IPS DF 19.7 (cell line): ENCODE results near the gene GOLGA6L10.
"Not testable (repeated sequence)": the region's sequence is repeated elsewhere in the genome, so short reads cannot be mapped to it uniquely, and the experiment has no call there.

Source experiments
- DNase-seq: peaks from one replicate; pipeline ENCODE4 v3.0.0-alpha.2; 2013; ENCODE audit warnings: low read depth, low spot score

The GOLGA6L10 gene

GRCh38 chr15:82343851-82344250, 5.4 kb downstream of the GOLGA6L10 start:
- DNase-seq, result not testable (repeated sequence)

- not testable (repeated sequence) for DNase-seq
These were observed 6.5 kb downstream of the GOLGA6L10 start for GRCh38 chr15:82342632-82343374.

GRCh38 chr15:82338573-82338972, 10.7 kb downstream of the GOLGA6L10 start:
- not testable (repeated sequence) for DNase-seq

DNA sequence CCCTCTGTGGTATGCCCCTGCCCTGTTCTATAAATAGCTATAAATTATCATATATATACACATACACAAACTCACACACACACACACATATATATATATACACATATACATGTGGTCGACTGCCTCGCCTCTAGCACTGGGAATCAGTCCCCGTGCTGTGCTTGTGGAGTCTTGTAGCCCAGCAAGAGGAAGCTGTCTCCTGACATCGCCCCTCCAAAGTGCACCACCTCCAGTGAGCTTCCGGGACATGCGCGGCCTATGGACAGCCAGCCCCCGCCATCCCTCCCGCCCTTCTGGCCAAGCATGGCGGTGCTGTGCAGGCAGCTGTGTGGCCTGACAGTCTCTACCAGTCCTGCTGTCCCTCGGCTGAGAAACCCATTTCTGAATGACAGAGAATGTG, 11.2 kb downstream of the GOLGA6L10 start:
- DNase-seq, result not testable (repeated sequence)

GRCh38 chr15:82337051-82337450, 12.2 kb downstream of the GOLGA6L10 start:
- not testable (repeated sequence) for DNase-seq

DNA sequence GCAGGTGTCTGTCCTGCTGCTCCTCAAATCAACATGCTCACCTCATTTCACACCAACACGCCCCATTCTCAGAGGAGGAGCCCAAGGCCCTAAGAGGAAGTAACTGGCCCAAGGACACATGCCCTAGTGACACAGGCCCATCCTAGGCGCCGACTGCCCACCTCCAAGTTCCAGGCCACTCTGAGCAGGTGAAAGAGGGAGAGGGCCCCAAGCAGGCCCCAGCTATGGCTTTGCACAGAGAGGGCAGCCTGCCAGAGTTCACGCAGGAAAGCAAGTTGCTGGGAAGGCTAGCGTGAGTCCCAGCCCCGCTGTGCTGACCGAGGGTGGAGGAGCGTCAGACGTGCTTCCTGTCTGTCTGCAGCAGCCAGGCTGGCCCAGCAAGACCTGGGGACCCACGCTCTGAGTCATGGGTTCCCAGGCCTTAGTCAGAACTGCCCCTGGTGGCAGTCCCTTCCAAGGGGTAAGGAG, 13.1 kb downstream of the GOLGA6L10 start:
- not testable (repeated sequence) for DNase-seq

- DNase-seq, result not testable (repeated sequence)
These were observed 14.3 kb downstream of the GOLGA6L10 start for GRCh38 chr15:82335006-82335405.

DNA sequence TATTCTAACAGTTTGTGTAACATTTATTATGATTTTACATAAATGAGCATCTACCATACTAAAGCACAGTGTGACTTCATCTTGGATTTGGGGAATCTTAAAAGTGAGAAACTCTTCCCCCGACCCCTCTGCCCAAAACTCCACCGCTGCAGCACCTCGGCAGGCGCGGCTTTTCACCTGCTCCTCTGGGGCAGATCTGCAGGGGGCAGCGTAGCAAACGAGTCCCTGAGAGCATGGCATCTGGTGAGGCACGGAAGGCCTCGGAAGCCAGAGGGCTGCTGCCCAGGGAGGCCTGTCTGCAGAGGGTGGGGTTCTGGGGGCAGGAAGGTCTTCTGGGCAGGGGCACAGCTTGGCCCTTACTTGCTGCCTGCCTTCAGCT, 14.7 kb downstream of the GOLGA6L10 start:
- DNase-seq, result not testable (repeated sequence)

DNA sequence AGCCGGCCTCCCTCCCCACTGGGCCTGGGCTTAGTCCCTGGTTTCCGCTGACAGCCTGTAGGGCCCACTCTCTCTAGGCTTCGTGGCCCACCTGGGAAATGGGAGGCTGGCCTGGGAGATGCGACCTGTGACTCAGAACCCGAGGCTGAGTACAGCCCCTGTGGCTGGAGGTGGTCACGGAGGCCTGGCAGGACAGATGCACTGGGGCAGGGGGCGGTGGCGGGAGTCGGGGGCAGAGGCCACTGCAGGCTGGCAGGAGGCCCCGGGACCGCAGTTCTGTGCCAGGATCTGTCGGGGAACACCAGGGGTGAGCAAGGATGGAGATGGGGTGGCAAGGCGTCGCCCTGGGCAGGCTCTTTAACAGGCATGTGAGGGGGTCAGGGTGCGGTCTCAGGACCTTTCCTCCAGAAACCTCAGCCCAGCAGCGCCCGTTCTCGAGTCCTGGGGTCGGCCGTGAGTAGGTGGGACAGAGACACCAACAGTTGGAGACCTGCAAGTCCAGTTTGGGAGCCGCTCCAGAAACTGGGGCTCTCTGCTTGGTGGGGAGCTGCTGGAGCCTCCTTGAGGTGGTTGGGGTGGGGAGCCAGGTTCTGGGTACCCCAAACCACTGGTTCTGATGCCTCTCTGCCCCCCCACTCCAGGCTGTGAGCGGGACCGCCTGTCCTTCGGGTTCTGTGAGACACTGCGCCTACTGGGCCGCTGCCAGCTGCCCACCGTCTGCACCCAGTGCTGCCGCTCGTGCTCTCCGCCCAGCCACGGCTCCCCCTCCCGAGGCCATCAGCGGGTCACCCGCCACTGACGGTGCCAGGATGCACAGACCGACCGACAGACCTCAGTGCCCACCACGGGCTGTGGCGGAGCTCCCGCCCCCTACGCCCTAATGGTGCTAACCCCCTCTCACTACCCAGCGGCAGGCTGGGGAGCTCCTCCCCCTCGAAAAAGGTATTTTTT, 15.4 kb downstream of the GOLGA6L10 start:
- not testable (repeated sequence) for DNase-seq

DNA sequence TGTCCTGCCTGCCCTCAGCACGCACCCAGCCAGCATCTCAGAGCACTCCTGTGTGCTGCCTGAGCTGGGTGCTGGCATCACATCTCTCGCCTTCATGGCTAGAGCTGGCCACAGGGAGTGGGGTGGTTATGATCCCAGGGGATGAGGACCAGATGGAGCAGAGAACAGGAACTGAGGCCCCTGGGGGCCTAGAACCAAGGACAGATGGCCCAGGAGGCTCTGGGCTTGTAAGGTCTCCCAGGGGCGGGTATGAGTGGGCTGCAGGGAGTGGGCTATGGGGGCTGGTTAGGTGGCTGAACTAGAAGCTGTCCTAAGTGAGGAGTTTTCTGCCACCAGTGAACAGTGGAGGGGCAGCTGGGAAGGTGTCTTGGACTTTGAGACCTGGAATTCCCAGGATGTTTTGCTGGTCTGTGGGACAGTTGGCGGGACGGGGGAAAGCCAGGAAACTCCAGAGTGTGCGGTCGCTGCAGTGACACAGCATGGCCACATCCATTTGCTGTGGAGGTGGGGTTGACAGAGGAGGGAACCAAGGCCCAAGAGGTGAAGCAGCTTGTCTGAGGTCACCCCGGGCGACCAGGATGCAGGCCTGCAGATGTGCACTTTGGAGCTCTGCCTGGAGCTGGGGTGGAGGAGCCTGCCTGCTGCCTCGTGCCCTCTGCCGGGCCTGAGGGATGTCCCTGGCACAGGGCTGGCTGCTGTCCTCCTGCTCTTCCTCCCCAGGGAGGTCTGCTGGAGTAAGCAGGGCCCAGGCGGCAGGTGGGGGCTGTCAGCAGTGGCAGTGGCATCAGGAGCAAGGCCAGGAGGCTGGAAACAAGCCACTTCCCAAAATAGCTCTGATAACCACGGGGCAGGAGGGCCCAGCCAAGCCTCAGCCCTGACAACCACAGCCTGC, 16.3 kb downstream of the GOLGA6L10 start:
- DNase-seq, result not testable (repeated sequence)

- DNase-seq, result not testable (repeated sequence)
These were observed 17.5 kb downstream of the GOLGA6L10 start for GRCh38 chr15:82331576-82332304.

DNA sequence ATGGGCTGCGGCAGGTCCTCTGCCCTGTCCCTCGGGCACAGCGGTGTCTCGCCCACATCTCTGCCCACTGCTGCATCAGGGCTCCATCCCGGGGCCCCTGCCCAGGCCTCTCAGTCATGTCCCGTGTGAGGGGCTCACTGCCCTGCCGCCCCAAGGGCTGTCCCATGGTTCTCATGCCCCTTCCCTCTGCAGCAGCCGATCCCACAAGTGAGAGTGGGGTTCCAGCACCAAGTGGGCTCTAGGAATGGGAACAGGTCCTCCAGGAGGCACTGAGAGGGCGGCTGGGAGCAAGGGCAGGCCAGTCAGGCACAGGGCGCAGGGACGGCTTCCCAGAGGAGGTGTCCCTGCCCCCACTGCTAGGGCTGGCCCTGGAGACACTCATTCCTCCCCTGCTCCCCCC, 18.4 kb downstream of the GOLGA6L10 start:
- DNase-seq, result not testable (repeated sequence)

DNA sequence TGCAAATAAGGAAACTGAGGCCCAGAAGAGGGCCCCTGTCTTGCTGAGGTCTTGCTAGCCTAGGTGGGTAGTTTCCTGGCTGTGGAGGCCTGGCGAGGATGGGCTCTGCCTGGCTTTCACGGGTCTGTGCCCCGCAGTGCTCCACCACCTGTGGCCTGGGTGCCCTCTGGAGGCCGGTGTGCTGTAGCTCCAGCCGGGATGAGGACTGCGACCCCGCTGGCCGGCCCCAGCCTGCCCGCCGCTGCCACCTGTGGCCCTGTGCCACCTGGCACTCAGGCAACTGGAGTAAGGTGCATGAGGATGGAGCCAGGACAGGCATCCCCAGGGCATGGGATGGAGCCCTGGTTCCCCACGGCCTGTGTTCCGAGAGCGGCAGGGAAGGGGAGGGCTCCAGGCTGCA, 20.2 kb downstream of the GOLGA6L10 start:
- not testable (repeated sequence) for DNase-seq

GRCh38 chr15:82327372-82327771, 21.9 kb downstream of the GOLGA6L10 start:
- DNase-seq, result not testable (repeated sequence)

DNA sequence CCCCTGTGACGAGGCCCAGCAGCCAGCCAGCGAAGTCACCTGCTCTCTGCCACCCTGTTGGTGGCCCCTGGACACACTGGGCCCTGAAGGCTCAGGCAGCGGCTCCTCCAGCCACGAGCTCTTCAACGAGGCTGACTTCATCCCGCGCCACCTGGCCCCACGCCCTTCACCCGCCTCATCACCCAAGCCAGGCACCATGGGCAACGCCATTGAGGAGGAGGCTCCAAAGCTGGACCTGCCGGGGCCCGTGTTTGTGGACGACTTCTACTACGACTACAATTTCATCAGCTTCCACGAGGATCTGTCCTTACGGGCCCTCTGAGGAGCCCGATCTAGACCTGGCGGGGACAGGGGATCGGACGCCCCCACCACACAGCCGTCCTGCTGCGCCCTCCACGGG, 22.4 kb downstream of the GOLGA6L10 start:
- not testable (repeated sequence) for DNase-seq

- not testable (repeated sequence) for DNase-seq
These were observed 23.6 kb downstream of the GOLGA6L10 start for GRCh38 chr15:82325646-82326045.

GRCh38 chr15:82324831-82325230, 24.4 kb downstream of the GOLGA6L10 start:
- not testable (repeated sequence) for DNase-seq

DNA sequence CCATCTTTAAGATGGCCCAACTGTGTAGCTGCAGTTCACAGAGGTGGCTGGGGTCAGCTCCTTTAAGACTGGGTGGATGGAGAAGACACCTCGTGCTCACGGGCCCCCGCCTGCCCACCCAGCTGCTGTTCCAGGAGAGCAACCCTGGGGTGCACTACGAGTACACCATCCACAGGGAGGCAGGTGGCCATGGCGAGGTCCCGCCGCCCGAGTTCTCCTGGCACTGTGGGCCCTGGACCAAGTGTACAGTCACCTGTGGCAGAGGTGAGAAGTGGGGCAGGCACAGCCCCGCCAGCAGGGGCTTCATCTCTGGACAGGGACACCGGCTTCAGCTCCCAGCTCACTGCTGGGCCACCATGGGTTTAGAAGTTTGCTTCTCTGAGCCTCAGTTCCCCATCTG, 26.8 kb downstream of the GOLGA6L10 start:
- not testable (repeated sequence) for DNase-seq

- DNase-seq, result not testable (repeated sequence)
These were observed 28.4 kb downstream of the GOLGA6L10 start for GRCh38 chr15:82320861-82321260.

DNA sequence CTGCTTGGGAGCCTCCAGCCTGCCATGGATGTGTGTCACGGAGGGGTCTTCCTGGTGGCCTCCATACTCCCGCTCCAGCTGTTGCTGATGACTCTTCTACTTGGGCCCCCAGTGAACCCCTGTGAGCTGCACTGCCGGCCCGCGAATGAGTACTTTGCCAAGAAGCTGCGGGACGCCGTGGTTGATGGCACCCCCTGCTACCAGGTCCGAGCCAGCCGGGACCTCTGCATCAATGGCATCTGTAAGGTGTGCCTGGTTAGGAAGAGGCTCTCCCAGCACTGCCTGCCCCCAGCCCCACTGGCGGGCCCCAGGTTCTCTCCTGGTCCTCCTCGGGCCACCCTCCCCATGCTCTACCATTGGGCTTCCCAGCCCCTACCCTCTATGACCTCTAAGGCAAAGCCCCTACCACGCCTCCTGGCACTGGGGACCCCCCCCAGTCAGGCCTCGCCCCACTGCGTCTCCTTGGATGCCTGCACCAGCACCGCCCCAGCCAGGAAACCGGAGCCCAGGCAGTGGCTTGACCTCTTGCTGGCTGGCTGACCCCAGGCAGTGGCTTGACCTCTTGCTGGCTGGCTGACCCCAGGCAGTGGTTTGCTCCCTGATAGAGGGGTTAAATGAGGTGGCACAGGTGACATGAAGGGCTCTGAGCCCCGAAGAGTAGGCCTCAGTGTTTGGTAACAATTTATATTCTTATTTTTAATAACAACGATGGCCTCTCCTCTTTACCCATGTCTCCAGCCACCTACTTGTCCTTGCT, 29.6 kb downstream of the GOLGA6L10 start:
- not testable (repeated sequence) for DNase-seq
